ENCODE results near the gene ANKRD6.
A peak's percentile ranks its signal among the peaks of the same experiment; 100 is the strongest.

The ANKRD6 gene

DNA sequence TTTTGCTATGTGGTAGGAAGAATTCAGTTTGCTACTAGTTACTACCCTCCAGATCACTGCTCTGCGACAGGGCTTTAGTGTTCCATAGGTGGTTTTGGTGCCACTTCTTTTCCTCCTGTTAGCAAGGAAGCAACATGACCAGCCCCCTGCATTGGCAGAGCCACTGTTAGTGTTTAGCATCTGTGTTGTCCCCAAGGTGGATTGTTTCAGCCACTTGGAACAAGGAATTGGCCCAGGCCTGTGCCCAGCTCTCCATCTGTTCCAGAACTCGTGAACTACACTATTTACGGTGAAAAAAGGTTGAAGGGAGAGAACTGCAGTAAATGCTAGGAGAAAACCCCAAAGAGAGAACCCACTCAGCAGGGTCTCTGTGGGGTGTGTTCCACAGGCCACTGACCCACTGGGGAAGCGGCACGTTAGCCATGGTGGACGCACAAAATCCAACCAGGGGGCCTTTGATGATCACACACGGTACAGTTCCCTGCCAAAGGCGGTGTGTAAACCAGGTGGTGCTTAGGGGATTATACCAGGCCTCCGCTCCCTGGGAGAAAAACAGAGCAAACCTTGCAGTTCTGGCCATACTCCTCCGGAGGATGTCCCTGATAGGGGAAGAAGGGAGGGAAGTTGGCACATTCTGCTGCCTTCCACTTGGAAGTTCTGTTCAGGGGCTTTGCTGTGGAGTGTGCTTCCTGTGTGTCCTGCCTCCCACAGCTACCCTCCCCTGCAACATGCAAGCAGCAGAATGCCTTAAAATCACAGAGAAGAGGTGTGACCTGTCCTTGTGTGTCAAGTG is 133.3 kb downstream of the ANKRD6 start:
- no peak for DNase-seq

DNA sequence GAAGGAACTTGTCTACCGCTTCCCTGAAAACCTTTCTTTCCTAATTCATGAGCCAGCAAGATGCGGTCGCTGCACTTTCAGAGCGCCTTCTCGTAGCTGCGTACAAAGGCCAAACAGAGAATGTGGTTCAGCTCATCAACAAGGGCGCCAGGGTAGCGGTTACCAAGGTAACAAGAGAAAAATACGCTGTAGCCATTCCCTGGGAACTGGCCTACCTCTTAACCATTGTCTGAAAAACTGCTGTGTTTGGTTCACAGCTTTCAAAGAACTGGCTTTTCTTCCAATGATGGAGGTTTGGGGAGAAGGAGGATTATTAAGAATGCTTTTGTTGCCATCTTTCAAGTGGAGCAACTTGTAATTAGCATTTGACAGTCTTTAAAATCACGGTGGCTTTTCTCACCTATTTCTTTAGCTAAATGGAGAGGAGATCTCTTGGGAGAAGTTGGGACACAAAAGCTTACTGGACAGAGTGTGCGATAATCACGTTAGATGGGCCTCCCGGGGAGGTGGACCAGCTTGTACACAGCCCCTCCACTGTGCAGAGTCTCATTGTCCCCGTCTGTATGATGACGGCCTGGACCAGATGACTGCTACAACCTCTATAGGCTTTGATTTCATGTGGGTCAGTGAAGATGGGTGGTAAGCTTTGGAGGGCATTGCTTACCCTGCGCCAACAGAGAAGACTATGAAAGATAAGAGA is 134.1 kb downstream of the ANKRD6 start:
- DNase-seq: no peak

DNA sequence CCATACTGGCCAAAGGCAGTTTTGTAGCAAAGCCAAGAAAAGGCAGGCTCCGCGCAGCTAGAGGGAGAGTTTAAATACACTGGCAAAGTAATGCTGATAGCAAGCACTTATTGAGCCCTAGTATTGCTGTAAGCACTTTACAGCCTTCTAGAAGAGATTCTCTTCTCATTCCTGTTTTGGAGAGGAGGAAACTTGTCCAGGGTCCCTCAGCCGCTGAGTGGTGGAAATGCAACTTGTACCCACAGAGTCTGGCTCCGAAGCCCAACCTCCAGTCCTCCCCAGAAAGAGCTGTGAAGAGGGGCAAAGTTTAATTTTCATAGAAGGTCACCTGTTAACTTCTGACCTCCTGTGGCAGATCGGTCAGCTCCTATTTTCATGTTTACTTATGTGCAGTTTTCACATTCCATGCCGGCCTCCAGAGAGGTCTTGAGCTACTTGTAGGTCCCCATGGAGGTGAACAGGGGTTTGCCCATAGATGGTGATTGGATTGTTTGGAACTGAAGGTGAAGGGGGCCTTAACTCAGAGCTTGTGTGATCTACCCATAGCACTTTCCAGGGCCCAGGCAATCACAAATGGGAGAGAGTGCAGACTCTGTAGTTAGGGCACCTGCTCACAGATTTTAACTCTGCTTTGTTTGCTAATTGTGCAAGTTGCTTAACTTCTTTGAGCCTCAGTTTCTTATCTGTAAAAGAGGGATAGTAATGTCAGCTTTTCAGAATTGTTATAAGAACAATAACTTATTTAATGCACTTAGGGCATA is 134.9 kb downstream of the ANKRD6 start:
- no peak for DNase-seq

DNA sequence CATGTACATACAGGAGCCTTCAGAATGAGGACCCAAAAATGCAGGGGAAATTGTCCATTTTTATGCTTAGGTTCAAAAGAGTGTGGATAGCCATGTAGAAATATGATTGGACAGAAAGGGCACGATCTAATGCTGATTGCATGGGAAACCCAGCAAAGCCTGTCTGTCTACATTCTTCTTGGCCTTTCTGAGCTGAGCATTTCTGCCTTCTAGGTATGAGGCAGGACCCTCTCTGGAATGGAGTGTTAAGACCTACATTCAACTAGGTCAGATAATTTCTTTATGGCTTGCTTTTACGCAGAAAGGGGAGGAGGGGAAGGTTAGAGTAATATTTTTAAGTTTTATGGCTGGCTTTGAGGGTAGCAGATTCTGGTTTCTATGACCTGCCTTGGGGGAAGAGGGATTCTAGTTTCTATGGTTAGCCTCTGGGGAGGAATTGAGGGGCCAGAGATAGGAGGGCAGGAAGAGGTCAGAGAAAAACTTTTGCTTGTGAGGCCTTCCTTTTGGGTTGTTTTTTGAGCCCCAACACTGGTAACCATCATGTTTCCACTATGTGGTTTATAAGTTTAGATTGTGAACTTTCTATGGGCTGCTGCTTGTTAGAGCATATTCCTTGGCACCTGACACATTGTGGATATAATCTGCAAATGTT is 142.1 kb downstream of the ANKRD6 start:
- DNase-seq: no peak

DNA sequence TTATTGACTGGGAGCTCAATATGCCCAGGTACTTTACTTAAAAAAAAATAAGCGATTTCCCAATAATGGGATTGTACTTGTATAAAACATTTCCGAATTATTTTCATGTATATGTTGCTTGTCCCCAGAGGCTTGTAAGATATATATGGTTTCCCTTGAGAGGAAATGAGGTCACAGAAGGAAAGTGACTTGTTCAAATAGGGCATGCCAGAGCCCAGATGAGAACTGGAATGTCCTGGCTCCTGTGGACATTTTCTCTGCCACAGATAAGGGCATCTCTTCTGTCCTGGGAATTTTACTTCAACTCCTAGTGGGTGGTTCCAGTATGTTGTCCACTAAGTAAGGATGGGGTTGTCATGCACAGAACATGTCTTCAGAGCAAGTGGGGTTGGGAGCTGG is 142.6 kb downstream of the ANKRD6 start:
- DNase-seq: no peak

DNA sequence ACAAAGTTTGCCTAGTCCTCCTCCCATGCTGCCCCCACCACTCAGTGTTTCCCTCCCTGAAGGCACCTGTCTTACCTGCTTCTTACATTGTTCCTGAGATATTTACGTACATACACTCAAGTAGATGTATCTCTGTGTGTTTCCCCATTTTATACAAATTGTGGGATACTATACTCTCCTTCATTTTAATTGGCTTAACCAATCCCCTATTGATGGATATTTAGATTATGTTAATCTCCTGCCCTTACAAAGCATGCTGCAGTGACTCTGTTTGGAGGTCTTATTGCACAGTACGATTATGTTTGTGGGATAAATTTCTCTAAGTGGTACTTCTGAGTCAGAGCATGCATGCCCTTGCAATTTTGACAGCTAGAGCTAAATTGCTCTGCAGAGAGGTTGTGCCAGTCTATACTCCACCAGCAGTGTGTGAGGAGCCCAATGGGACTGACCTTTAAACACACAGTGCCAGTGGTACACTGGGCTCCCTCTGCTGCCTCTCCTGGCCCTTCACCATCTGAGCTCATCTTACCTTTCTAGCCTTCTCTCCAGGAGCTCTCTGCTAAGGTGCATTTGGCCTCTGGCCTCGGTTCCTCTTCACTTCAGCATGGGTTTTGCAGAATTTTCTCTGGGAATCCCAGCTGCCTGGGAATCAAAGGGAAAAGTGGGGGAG is 148.2 kb downstream of the ANKRD6 start:
- DNase-seq: no peak

DNA sequence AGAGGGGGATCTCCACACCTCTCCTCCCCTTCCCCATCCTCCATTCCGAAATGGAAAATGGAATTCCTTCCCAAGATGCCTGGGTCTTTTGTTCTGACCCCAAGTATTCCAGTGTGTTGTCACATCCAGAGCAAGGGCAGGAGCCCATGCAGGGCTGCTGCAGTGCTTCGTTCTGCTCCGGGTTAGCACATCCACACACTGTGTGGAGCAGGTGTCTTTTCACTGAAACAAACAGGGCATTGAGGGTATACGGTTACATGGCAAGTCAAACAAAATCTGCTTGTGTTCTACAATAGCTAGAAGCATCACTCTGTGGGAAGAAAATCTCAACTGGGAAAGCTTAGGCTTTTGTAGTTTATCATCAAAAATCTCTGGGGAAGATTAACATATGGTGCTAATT is 148.7 kb downstream of the ANKRD6 start:
- DNase-seq: no peak

DNA sequence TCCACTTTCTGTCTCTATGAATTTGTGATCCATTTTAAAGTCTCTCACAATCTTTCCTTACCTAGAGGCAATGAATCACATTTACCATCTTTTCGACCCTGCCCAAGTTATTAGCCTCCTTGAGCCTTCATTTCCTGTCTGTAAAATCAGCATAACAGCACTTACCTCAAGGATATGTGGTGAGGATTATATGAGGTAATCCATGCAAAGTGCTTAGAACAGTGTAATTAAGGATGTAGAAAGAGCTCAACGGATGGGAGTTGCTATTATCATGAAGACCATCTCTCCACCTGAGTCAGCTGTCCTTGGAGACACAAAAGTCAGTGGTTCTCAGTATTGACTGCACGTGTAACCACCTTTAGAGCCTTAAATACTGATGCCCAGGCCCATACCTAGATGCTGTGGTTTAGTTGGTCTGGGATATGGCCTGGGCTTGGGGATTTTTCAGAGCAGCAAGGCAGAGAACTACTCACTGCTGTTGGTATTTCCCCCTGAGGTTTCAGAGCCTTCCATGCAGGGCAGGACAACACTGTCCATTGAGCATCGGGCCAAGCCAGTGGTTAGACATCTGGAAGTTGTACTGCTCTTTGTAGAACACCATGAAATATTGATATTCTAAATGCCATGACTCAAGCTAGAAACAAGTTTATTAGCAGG is 149.8 kb downstream of the ANKRD6 start:
- DNase-seq: no peak

DNA sequence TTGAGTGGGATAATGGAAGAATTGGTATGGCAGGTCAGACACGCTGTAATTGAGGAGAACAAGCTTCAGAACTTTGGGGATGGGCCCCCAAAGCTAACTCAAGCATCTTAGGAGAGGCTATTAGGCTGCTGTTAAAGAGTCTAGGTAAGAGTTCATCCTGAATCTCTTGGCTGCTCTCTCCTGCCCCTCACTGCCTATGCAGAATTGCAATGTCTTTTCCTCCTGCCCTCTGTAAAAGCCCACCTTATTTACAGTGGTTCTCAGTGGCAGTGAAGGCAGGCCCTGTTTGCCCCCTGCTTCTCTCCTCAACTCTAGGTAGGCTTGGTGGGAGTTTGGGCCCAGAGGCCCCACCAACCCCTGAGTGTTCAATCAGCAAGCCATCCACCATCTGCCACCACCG is 150.6 kb downstream of the ANKRD6 start:
- no peak for DNase-seq

DNA sequence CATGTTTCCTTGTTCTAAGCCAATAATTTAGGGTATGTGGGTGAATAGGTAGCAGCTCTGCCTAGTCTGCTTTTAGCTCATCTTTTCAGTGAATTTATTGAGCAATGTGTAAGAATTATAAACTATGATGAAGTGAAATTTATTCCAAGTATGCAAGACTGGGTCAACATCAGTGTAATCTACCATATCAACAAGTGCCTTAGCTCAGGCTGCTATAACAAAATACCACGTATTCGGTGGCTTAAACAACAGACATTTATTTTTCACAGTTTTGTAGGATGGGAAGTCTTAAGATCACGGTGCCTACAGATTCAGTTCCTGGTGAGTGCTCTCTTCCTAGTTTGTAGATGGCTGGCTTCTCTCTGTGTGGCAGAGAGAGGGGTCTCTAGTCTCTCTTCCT is 151.6 kb downstream of the ANKRD6 start:
- DNase-seq: no peak

DNA sequence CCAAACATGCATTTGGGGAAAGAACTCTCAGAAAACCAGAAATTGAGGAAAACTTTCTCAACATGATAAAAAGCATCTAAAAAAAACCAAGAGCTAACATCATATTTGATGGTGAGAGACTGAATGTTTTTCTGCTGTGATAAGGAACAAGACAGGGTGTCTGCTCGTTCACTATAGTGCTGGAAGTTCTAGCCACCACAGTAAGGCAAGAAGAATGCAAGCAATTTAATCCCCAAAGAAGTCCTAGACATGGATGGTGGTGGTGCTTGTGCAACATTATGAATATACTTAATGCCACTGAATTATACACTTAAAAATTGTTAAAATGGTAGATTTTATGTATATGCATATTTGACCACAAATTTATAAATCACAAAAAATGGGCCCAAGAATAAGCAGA is 152.2 kb downstream of the ANKRD6 start:
- DNase-seq: no peak

DNA sequence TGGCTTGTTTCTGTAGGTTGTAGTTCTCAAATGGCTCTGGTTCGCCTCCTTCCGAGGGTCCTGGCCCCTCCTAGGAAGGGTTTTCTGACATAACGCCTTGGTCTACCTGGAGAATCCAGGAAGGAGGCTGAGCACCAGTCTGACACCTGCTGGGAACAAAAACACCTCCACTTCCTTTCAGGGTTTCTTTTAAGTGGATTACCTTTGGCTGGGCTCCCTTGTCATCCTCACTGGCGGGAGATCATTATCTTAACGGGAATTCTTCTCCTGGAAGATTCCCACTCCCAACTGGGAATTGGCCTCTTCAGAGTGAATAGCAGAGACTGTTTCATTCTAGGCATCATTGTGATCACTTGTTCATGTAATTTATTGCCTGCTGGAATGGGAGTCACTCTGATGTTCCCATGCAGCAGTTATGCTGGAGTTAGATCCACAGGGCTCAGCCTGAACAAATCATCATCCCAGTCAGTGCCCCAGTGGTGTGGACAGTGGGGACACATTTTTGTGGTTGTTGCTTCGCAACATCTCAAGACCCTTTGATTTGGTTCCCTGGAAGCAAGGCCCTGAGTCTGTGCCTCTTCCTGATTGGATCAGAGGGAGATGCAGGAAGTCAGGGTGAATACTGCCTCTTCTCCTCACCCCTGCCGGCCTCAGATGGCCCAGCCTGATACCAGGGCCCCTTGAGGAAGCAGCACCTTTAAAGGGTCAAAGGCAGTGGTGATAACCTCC is 156.5 kb downstream of the ANKRD6 start:
- no peak for DNase-seq

DNA sequence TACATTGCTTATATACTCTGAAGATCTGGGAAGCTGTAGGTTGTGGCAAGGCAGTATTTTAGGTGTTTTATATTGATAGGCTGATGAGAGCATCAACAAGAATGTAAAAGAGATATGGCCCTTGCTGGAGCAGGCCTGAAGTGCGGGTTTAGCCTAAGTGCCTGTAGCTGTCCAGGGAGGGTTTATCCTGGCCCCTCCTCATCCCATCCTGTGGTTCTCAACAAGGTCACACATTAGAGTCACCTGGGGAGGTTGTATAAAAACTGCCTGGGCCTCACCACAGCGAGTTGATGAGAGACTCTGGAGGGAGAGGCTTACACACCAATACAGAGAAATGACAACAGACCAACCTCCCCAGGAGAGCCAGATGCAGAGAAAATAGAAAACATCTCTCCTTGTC is 157.2 kb downstream of the ANKRD6 start:
- DNase-seq: no peak

DNA sequence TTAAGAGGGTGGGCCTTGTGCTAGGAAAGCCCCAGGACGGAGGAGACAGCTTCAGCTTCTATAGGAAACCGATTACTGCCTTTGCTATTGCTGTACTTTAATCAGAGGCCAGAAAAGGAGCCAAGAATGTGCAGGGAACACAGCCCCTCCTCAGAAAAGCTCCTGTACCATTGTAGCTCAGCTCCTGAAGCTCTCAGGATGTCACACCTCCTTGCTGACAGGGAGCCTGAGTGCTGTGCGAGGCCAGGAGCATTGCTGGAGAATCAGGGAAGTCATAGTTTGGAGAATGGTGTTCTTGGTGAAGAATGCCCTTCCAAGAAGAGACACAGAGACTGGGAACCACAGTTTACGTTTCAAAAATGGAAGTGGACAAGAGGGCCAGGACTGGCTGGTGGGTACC is 158.8 kb downstream of the ANKRD6 start:
- no peak for DNase-seq

DNA sequence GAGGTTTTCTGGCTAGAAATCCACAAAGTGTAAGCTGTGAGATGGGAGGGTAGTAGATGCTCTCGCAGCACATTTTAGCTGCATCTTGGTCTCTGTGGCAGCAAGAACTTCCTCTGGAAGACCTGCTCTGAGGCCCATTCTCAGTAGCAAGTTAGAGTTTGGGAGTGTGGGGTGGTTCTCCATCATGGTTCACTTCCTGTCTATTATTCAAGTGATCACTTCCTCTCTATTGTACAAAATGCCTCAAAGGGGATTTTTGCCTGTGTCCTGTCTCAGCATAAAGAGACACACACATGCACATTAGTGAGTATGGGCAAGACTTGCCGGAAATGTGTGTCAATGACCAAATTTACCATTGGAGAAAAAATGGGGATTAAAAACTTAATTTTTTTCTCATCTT is 163.1 kb downstream of the ANKRD6 start:
- peak; percentile 26 for DNase-seq

DNA sequence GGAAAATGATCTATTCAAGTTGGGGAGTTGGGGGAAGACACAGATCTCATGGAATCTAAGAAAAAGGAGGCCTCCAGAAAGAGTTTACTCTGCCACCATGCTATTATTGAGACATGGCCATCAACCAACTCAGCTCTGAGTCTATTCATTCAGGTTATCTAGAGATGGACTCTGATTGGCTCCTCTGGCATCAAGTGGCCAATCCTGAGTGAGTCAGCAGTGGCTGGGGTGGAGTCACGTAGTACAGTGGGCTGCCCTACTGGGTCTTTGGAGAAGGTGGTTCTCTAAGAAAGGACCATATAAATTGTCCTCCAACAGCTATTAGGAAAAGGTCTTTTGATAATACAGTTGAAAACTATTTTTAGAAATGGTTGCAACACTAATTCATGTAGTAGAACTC is 163.5 kb downstream of the ANKRD6 start:
- no peak for DNase-seq

DNA sequence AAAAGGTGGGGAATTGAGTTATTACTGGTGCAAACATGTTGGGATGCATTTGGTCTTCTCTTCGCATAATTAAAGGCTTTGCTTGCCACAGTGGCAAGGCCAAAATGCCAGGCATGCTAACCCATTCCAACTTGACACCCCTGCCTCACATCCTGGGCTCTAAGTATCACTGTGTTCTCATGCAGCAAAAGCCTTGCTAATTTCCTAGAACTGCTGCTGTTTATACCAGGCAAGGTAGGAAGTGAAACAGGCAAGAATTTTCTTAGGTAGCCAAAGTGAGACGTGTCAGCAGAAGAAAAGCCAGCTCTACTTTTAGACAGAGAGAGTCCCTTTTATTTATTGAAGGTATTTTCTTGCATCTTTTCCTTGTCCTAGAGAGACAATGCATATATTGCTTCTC is 164.4 kb downstream of the ANKRD6 start:
- no peak for DNase-seq

DNA sequence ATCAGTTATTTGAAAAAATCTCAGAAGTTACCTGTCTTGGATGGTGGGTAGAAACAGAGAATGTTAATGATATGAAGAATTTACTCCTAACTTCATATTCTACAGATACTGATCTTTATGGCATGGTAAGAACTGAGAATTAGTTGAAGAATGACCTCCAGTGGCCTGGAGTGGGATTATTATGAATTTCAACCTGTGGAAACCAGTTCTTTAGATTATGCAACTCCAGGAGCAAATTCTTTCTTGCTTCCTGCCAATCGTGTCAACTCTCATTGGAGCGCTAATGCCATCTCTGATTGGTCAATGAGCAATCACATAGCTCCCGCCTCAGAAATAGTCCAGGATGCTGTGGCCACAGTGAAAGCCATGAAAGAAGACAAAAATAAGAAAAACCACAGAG is 165.0 kb downstream of the ANKRD6 start:
- DNase-seq: peak; percentile 6

DNA sequence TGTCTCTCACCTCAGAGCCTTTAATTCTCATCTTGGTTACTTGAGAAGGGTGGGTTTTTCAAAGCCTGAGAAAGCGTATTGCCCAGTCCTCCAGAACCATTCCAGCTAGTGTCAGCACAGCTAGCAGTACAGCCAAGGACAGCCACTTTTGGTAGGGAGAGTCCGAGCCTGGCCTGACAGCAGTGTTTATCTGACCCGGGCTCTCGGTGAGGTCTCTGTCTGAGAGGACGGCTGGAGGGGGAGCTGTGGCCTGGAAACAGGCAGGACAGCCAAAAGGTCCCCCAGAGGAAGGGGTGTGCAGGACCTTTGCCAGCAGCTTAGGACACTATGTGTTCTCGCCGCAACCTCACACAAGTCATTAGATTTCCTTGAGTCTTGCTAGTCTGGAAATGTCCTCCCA is 166.8 kb downstream of the ANKRD6 start:
- DNase-seq: no peak

DNA sequence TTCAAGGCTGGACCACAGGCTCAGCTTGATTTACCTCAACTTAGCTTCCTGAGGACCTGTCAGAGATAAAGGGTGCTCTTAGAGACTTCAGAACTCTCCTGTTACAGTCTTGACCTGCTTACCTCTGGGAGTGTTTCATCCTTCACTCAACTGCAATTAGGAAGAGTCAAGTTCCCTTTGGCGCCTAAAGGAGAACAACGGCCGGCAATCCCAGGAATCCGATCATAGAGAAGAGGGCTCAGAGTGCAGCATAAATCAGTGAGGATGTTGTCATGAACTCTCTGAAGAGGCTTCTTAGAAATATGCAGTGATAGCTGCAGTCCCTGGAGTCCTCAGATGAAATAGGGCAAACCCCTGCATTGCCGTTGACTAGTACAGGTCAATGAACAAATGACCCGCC is 169.2 kb downstream of the ANKRD6 start:
- no peak for DNase-seq

DNA sequence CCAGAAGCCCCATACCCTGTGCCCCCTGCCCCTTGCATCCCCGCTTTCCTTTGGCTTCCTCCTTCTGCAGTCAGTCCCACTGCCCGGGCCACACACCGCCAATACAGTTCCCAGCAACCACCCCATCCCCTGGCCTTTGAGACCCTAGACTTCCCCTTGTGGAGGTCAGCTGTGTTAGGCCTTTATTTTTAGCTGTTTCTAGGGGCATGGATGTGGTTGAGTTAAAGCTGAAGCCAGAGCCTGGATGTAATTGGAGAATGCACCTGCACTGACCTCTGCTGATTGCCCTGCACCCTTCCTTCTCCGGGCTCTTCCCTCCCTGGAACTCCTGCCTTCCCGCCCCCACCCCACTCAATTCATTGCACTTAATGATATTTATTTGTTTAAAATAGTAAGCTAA is 171.7 kb downstream of the ANKRD6 start:
- DNase-seq: no peak

DNA sequence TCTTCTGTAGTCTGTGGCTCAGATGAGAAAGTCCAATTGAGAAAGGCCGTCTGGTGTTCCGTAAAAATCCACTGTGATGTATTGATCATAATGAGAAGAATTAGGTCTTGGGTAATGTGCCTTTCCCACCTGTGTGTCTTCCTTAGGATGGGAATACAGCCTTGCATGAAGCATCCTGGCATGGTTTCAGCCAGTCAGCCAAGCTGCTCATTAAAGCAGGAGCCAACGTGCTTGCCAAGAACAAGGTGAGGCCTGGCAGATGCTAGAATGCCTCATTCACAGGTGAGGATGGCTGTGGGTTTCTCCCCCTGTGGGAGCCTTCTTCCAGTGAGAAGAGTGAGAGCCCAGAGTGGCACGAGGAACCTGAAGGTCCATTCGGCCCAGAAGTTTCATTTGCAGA is 172.9 kb downstream of the ANKRD6 start:
- DNase-seq: no peak
